Measurements from ENCODE around the gene RNF217. TPM values are rescaled to one million over a fixed set of nuclear protein-coding genes. Genes with fewer than 3 reads are reported as not detected.

RNF217 gene
- total and polyA plus RNA-seq, 8 donors: 3.4 to 14.3 (median 8.0) TPM

DNA sequence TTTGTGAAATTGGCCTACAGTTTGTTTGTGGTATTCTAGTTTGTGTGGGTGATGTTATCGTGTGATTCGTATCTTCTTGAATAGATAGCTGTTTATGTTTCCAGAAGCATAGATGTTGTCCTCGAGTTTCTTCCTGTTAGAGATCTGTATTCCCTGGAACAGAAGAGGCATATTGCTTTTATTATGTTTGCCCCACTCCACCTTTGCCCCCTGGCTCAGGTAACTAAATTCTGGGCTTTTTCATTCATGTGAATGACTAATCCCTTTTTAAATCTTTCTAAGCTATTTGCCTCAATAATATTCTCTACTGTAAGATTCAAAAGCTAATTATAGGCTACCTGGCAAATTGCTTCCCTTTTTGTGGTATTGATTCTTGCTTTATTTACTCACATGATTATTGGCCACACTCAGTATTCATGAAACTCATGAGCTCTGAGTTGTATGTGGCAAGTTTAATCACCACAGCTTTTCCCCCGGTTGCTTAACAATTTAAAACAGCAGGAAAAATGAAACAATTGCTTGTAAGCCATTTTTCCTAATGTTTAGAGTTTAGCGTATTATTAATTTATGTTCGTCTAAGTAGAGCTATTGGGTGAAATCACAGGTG is 12.6 kb downstream of the RNF217 start:
- Histone ChIP-seq H3K4me1 (peaks cover 5 to 9% (median 9%) of the 10 kb centered on the region in 3 donors), H3K9me3 (no peaks in the 10 kb centered on the region), H3K27ac (no peak overlapping the region), H3K36me3 (peaks cover 0 to 7% (median 5%) of the 10 kb centered on the region in 3 donors), H3K27me3 (no peaks in the 10 kb centered on the region), H3K4me3 (no peak overlapping the region)
- TF ChIP-seq, protein P1, sequence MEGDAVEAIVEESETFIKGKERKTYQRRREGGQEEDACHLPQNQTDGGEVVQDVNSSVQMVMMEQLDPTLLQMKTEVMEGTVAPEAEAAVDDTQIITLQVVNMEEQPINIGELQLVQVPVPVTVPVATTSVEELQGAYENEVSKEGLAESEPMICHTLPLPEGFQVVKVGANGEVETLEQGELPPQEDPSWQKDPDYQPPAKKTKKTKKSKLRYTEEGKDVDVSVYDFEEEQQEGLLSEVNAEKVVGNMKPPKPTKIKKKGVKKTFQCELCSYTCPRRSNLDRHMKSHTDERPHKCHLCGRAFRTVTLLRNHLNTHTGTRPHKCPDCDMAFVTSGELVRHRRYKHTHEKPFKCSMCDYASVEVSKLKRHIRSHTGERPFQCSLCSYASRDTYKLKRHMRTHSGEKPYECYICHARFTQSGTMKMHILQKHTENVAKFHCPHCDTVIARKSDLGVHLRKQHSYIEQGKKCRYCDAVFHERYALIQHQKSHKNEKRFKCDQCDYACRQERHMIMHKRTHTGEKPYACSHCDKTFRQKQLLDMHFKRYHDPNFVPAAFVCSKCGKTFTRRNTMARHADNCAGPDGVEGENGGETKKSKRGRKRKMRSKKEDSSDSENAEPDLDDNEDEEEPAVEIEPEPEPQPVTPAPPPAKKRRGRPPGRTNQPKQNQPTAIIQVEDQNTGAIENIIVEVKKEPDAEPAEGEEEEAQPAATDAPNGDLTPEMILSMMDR (IDR thresholded peaks at IDR 0.05): no peak
- FAIRE-seq (no peak), DNase-seq (no peak), ATAC-seq (peak in 2 of 4 donors; percentile 49 to 56)
- 54 to 56% methylated on average over 6 of the region's 6 CpGs for WGBS, 2 donors
- intact Hi-C loops (cut with DNase I): no loop called here

- no peak for ATAC-seq
These were observed 15.1 kb downstream of the RNF217 start for GRCh38 chr6:124977067-124977908.

GRCh38 chr6:124978451-124979293 is 16.4 kb downstream of the RNF217 start:
- peaks cover 0 to 5% (median 0%) of the 10 kb centered on the region in 3 donors for H3K36me3 ChIP-seq
- 96 to 98% methylated on average over 10 of the region's 10 CpGs for WGBS, 2 donors
- no peak for DNase-seq
- ATAC-seq: no peak
- peaks cover 5 to 9% (median 9%) of the 10 kb centered on the region in 3 donors for H3K4me1 ChIP-seq
- FAIRE-seq: no peak
- intact Hi-C loops (cut with DNase I): no loop called here
- TF ChIP-seq, protein P1 (IDR thresholded peaks at IDR 0.05): no peak
- no peaks in the 10 kb centered on the region for H3K27me3 ChIP-seq
- H3K9me3 ChIP-seq: peaks cover 0 to 2% (median 0%) of the 10 kb centered on the region in 4 donors
- no peak overlapping the region for H3K4me3 ChIP-seq
- no peak overlapping the region for H3K27ac ChIP-seq

More at GRCh38 chr6:124977067-124977908, 15.1 kb downstream of the RNF217 start:
- Histone ChIP-seq H3K36me3 (peaks cover 0 to 7% (median 5%) of the 10 kb centered on the region in 3 donors), H3K9me3 (peaks cover 0 to 2% (median 0%) of the 10 kb centered on the region in 4 donors), H3K4me3 (no peak overlapping the region), H3K4me1 (peaks cover 5 to 9% (median 9%) of the 10 kb centered on the region in 3 donors), H3K27me3 (no peaks in the 10 kb centered on the region), H3K27ac (no peak overlapping the region)
- no peak for DNase-seq
- 58 to 66% methylated on average over 1 of the region's 1 CpG for WGBS, 2 donors
- TF ChIP-seq, protein P1 (IDR thresholded peaks at IDR 0.05): no peak
- intact Hi-C loops (cut with DNase I): no loop called here
- FAIRE-seq: peak; percentile 20

GRCh38 chr6:124979294-124979678 is 17.0 kb downstream of the RNF217 start:
- H3K36me3 ChIP-seq: peaks cover 0 to 5% (median 0%) of the 10 kb centered on the region in 3 donors
- H3K27ac ChIP-seq: no peak overlapping the region
- ATAC-seq (no peak), FAIRE-seq (no peak), DNase-seq (no peak)
- H3K4me1 ChIP-seq: peaks cover 5 to 9% (median 9%) of the 10 kb centered on the region in 3 donors
- intact Hi-C loops (cut with DNase I): no loop called here
- no peak overlapping the region for H3K4me3 ChIP-seq
- TF ChIP-seq, protein P1 (IDR thresholded peaks at IDR 0.05): no peak
- peaks cover 0 to 2% (median 0%) of the 10 kb centered on the region in 4 donors for H3K9me3 ChIP-seq
- 98% methylated on average over 4 of the region's 4 CpGs for whole genome bisulfite sequencing, 2 donors
- H3K27me3 ChIP-seq: no peaks in the 10 kb centered on the region
